Cardiac muscle cell (in vitro differentiated cells and primary cell): ENCODE data around the gene POMC. TPM values are rescaled to one million over a fixed set of nuclear protein-coding genes. Genes with fewer than 3 reads are reported as not detected.
"Not testable (repeated sequence)": the region's sequence is repeated elsewhere in the genome, so short reads cannot be mapped to it uniquely, and the experiment has no call there.

Experiments
- DNase-seq, 2 donors: peaks; one replicate each; pipeline versions ENCODE4 v3.0.0 to v3.0.0-alpha.2; 2010 to 2017; ENCODE audit warnings: low read depth in 1 of 2, low spot score in 1 of 2
- H3K27ac ChIP-seq: fragments of 200-600 bp; sonication (generic); 2 replicates; pipeline ENCODE4 v1.5.1; 2016
- H3K27me3 ChIP-seq: fragments of 200-600 bp; sonication (generic); 2 replicates; pipeline ENCODE4 v1.6.0; 2016; ENCODE audit warnings: control low read depth
- H3K36me3 ChIP-seq: fragments of 200-600 bp; sonication (generic); 2 replicates; pipeline ENCODE4 v1.5.1; 2016; ENCODE audit warnings: control low read depth
- H3K4me1 ChIP-seq: fragments of 200-600 bp; sonication (generic); 2 replicates; pipeline ENCODE4 v1.8.1; 2017; ENCODE audit warnings: low read depth, mild to moderate bottlenecking, mixed run types
- H3K4me3 ChIP-seq: fragments of 200-600 bp; sonication (generic); 2 replicates; pipeline ENCODE4 v1.5.1; 2016; ENCODE audit warnings: mild to moderate bottlenecking
- H3K9me3 ChIP-seq: fragments of 200-600 bp; sonication (generic); 2 replicates; pipeline ENCODE4 v1.5.1; 2017; ENCODE audit warnings: low read depth, mild to moderate bottlenecking, control low read depth
- CTCF ChIP-seq: IDR thresholded peaks from 2 replicates; pipeline ENCODE4 v1.5.1; 2012; ENCODE audit warnings: low read depth, mild to moderate bottlenecking, low read length
- polyA plus RNA-seq: library from polyadenylated mRNA; unstranded; fragments of >200 nt; fragmentation: Nextera tagmentation; extraction: Ambion mirVana; gene quantifications from 2 replicates; pipeline ENCODE4 v1.2.1, GENCODE V29; 2016
- total RNA-seq: library from RNA; depleted of rRNA; stranded (reverse); fragments of >200 nt; gene quantifications from 2 replicates; pipeline ENCODE4 v1.2.3, GENCODE V29; 2016

The POMC gene
- total and polyA plus RNA-seq, 2 experiments from 2014 or later, result 2.0 to 2.8 TPM

DNA sequence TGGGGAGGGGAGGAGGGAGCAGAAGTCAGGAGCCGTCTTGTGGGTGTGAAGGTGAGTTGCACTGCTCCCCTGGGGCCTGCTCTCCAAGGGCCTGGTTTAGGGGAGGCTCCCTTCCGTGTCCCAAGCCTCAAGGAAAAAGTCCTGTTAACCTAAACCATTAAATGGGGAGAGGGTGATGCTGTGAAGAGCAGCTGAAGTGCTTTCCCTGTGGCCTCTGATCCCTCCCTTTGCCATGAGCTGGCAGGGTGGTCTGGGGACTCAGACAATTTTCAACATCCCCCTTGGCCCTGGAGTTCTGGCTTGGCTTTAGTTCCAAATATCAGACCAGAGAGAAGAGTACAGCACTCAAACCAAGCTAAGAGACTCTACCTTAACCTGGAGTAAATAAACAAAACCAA, 692 bp upstream of the POMC start:
- Histone ChIP-seq H3K4me3 (no peak overlapping the region), H3K27me3 (peaks cover 74% of the 10 kb centered on the region)

DNA sequence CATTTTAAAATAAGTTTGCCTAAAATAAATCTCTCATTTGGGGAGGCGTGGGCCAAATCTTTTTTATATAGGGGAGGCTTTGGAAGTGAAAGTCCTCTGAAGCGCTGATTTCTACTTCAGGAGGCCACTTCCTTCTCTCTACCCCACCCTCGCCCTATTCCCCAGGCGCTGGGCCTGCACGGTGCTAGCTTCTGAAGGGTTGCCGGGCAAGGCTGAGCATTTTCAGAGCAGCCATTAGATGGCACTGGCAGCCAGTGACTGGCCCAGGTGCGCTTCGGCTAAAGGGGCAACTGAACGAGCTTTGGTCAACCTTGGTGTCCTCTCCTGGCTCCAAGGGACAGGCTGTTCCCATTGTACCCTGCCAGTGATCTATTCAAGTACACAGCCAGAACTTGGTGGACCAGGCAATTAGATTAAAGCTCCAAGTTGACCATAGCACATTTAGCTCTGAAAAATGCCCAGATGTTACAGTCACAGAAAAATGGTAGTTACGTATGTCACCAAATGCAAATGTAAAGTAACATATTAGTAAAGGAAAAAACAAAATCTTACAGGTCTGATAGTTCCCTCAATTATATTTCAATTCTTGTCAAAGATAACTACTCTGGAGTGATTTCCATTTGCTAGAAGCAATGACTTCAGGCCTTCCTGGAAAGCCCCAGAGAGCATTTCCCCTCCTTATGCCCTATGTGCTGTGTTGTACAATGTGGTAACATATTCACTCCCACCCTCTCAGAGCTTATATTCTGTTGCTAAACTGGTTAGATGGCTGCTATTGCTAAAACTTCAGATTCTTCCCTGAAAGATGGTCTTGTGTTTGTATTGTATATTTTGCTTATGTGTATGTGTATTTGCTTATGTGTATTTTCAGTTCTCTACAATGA, 2.1 kb downstream of the POMC start:
- DNase-seq, result peak; percentile 5 to 13
- no peak overlapping the region for H3K27ac ChIP-seq
- no peak overlapping the region for H3K4me3 ChIP-seq
- no peaks in the 10 kb centered on the region for H3K9me3 ChIP-seq
- H3K4me1 ChIP-seq, result no peaks in the 10 kb centered on the region
- no peaks in the 10 kb centered on the region for H3K36me3 ChIP-seq
- TF ChIP-seq CTCF, result no peak
- H3K27me3 ChIP-seq, result peaks cover 61% of the 10 kb centered on the region

More for the DNA sequence above, 692 bp upstream of the POMC start:
- no peak for DNase-seq
- no peak for TF ChIP-seq CTCF
- no peaks in the 10 kb centered on the region for H3K9me3 ChIP-seq
- no peaks in the 10 kb centered on the region for H3K36me3 ChIP-seq
- H3K4me1 ChIP-seq, result no peaks in the 10 kb centered on the region
- H3K27ac ChIP-seq, result no peak overlapping the region

DNA sequence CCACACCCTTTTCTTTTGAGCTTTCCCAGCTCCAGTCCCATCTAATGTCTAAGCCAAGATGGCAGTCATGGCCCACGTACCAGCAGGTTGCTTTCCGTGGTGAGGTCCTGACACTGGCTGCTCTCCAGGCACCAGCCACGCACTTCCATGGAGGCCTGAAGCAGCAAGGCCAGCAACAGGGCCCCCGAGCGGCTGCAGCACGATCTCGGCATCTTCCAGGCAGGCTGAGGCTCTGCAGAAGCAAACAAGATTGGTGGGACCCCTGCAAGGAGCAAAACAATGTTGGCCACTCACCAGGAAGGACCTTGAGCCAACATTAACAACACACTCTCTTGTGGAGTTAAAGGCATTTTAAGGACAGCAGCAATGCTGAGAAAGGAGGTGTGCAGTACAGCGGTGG, 3.8 kb downstream of the POMC start:
- Histone ChIP-seq H3K27me3 (peaks cover 44% of the 10 kb centered on the region), H3K4me3 (no peak overlapping the region), H3K4me1 (peaks cover 5% of the 10 kb centered on the region), H3K36me3 (no peaks in the 10 kb centered on the region), H3K9me3 (no peaks in the 10 kb centered on the region), H3K27ac (no peak overlapping the region)
- DNase-seq, result peak in 1 of 2 donors; percentile 6
- no peak for TF ChIP-seq CTCF

- not testable (repeated sequence) for H3K4me3 ChIP-seq, H3K4me1 ChIP-seq, H3K27ac ChIP-seq, H3K9me3 ChIP-seq, DNase-seq, H3K36me3 ChIP-seq
- peaks cover 19% of the 10 kb centered on the region for H3K27me3 ChIP-seq
Measured at GRCh38 chr2:25162061-25162460, 6.3 kb downstream of the POMC start.

DNA sequence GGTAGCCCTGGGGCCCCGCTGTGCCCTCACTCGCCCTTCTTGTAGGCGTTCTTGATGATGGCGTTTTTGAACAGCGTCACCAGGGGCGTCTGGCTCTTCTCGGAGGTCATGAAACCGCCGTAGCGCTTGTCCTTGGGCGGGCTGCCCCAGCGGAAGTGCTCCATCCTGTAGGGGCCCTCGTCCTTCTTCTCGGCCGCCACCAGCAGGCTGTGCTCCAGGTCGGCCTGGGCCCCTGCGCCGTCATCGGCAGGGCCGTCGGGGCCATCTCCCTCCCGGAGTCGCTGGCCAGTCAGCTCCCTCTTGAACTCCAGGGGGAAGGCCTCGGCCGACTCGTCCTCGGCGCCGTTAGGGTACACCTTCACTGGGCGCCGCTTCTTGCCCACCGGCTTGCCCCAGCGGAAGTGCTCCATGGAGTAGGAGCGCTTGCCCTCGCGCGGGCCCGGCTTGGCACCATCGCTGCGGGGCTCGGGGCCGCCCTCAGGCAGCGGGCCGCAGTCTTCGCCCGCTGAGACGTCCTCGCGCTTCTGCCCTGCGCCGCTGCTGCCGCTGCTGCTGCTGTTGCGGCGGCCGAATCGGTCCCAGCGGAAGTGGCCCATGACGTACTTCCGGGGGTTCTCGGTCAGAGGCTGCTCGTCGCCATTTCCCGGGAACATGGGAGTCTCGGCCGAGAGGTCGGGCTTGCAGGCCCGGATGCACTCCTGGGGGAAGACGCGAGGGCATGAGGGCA, 7.2 kb downstream of the POMC start:
- Histone ChIP-seq H3K9me3 (no peaks in the 10 kb centered on the region), H3K4me3 (no peak overlapping the region), H3K27me3 (peaks cover 11% of the 10 kb centered on the region), H3K36me3 (no peaks in the 10 kb centered on the region), H3K4me1 (peaks cover 5% of the 10 kb centered on the region), H3K27ac (no peak overlapping the region)
- peak in 1 of 2 donors; percentile 83 for DNase-seq
- no peak for TF ChIP-seq CTCF

- peaks cover 3% of the 10 kb centered on the region for H3K27me3 ChIP-seq
- H3K4me1 ChIP-seq, result peaks cover 5% of the 10 kb centered on the region
- no peak overlapping the region for H3K27ac ChIP-seq
- H3K4me3 ChIP-seq, result no peak overlapping the region
- no peaks in the 10 kb centered on the region for H3K9me3 ChIP-seq
- H3K36me3 ChIP-seq, result no peaks in the 10 kb centered on the region
- no peak for DNase-seq
- TF ChIP-seq CTCF, result no peak
Measured at GRCh38 chr2:25160376-25160775, 8.0 kb downstream of the POMC start.
